GM19099 (cell line): ENCODE data around the gene TSHZ1.

Experiments
- POLR2A ChIP-seq: IDR thresholded peaks from 3 replicates; pipeline ENCODE4 v1.6.1; 2011; ENCODE audit warnings: low read depth; ENCODE audit not compliant: insufficient read length; ENCODE audit errors: extremely low read depth

Gene TSHZ1

GRCh38 chr18:75338631-75339030 is 128.0 kb downstream of the TSHZ1 start:
- TF ChIP-seq POLR2A, result no peak
